GM19099 (cell line): ENCODE results near the gene CTDSPL2.

Experiments used
- POLR2A ChIP-seq: IDR thresholded peaks from 3 replicates; pipeline ENCODE4 v1.6.1; 2011; ENCODE audit warnings: low read depth; ENCODE audit not compliant: insufficient read length; ENCODE audit errors: extremely low read depth

Gene CTDSPL2

GRCh38 chr15:44458429-44458828 is 31.0 kb downstream of the CTDSPL2 start:
- TF ChIP-seq POLR2A: no peak

- TF ChIP-seq POLR2A: no peak
Measured at GRCh38 chr15:44468709-44469385, 41.4 kb downstream of the CTDSPL2 start.

- TF ChIP-seq POLR2A: no peak
Measured at GRCh38 chr15:44471885-44472455, 44.5 kb downstream of the CTDSPL2 start.

- TF ChIP-seq POLR2A: no peak
Measured at GRCh38 chr15:44479343-44479742, 51.9 kb downstream of the CTDSPL2 start.

GRCh38 chr15:44482090-44482489 is 54.7 kb downstream of the CTDSPL2 start:
- TF ChIP-seq POLR2A: no peak

- no peak for TF ChIP-seq POLR2A
Measured at GRCh38 chr15:44485880-44486279, 58.5 kb downstream of the CTDSPL2 start.

GRCh38 chr15:44489464-44489863 is 62.0 kb downstream of the CTDSPL2 start:
- TF ChIP-seq POLR2A: no peak

GRCh38 chr15:44490622-44491021 is 63.2 kb downstream of the CTDSPL2 start:
- no peak for TF ChIP-seq POLR2A

GRCh38 chr15:44492040-44492439 is 64.6 kb downstream of the CTDSPL2 start:
- TF ChIP-seq POLR2A: no peak

GRCh38 chr15:44492672-44493071 is 65.2 kb downstream of the CTDSPL2 start:
- no peak for TF ChIP-seq POLR2A

GRCh38 chr15:44495562-44495961 is 68.1 kb downstream of the CTDSPL2 start:
- TF ChIP-seq POLR2A: no peak

GRCh38 chr15:44500555-44500954 is 73.1 kb downstream of the CTDSPL2 start:
- TF ChIP-seq POLR2A: no peak

GRCh38 chr15:44501768-44502366 is 74.4 kb downstream of the CTDSPL2 start:
- no peak for TF ChIP-seq POLR2A

GRCh38 chr15:44516436-44516835 is 89.0 kb downstream of the CTDSPL2 start:
- TF ChIP-seq POLR2A: no peak

GRCh38 chr15:44519537-44519936 is 92.1 kb downstream of the CTDSPL2 start:
- TF ChIP-seq POLR2A: no peak

- no peak for TF ChIP-seq POLR2A
Measured at GRCh38 chr15:44525018-44525417, 97.6 kb downstream of the CTDSPL2 start.
